ENCODE measurements around the gene SYT3. TPM values are rescaled to one million over a fixed set of nuclear protein-coding genes. Genes with fewer than 3 reads are reported as not detected.

The SYT3 gene
- total RNA-seq (0.09 TPM), polyA plus RNA-seq (ENCODE audit: insufficient read depth in 1 of 8, insufficient read length in 8 of 8, low replicate concordance in 1 of 8) (under 1 TPM in 2 of 8 donors, not detected in 6; 0.12 to 0.14 TPM)
- long read RNA-seq, donor 1: 0 reads
- long read RNA-seq, donor 2: 0 reads
- long read RNA-seq, donor 3: 0 reads
- long read RNA-seq, donor 4: 0 reads
- long read RNA-seq, donor 5: 0 reads
- long read RNA-seq, donor 6: 0 reads
- long read RNA-seq, donor 7: 0 reads
- long read RNA-seq, donor 8: 0 reads
- long read RNA-seq, donor 9: 0 reads
- long read RNA-seq, donor 10: 0 reads
- long read RNA-seq, donor 11: 0 reads

- WGBS (ENCODE audit: insufficient coverage): 3% methylated on average over 37 of the region's 76 CpGs
- peak; percentile 44 for DNase-seq
- H3K9me3 ChIP-seq (replicated peaks; ENCODE audit: control insufficient read depth, low read depth, low read length): peaks cover 2% of the 10 kb centered on the region
- peaks cover 45% of the 10 kb centered on the region for H3K27me3 ChIP-seq (ENCODE audit: control insufficient read depth, insufficient read depth, low read length)
- H3K27ac ChIP-seq (ENCODE audit: low read length): no peak within 1 kb of the TSS
- peak within 1 kb of the TSS; percentile 29 for H3K4me3 ChIP-seq (ENCODE audit: low read length)
- no peaks in the 10 kb centered on the region for H3K36me3 ChIP-seq (ENCODE audit: control insufficient read depth, insufficient read depth, low read length)
- peaks cover 5% of the 10 kb centered on the region for H3K4me1 ChIP-seq (ENCODE audit: control insufficient read depth, insufficient read depth, low read length)
Measured at GRCh38 chr19:50639121-50640112, at the start of gene SYT3. Gene SYT3 (minus strand): TSS chr19:50639881. CDS start chr19:50637411, 2,470 bp downstream.

- H3K4me1 ChIP-seq (ENCODE audit: control insufficient read depth, insufficient read depth, low read length): no peaks in the 10 kb centered on the region
- peaks cover 44% of the 10 kb centered on the region for H3K27me3 ChIP-seq (ENCODE audit: control insufficient read depth, insufficient read depth, low read length)
- no peak for DNase-seq
- H3K4me3 ChIP-seq (ENCODE audit: low read length): no peak overlapping the region
- WGBS (ENCODE audit: insufficient coverage): 69% methylated on average over 9 of the region's 19 CpGs
- H3K36me3 ChIP-seq (ENCODE audit: control insufficient read depth, insufficient read depth, low read length): no peaks in the 10 kb centered on the region
- no peaks in the 10 kb centered on the region for H3K9me3 ChIP-seq (replicated peaks; ENCODE audit: control insufficient read depth, low read depth, low read length)
- no peak overlapping the region for H3K27ac ChIP-seq (ENCODE audit: low read length)
Measured at GRCh38 chr19:50688766-50689165, 49.1 kb upstream of the SYT3 start.

- Histone ChIP-seq H3K36me3 (ENCODE audit: control insufficient read depth, insufficient read depth, low read length) (no peaks in the 10 kb centered on the region), H3K9me3 (replicated peaks; ENCODE audit: control insufficient read depth, low read depth, low read length) (no peaks in the 10 kb centered on the region), H3K27ac (ENCODE audit: low read length) (no peak overlapping the region), H3K4me3 (ENCODE audit: low read length) (no peak overlapping the region), H3K4me1 (ENCODE audit: control insufficient read depth, insufficient read depth, low read length) (no peaks in the 10 kb centered on the region), H3K27me3 (ENCODE audit: control insufficient read depth, insufficient read depth, low read length) (peaks cover 29% of the 10 kb centered on the region)
- WGBS (ENCODE audit: insufficient coverage): 21% methylated on average over 39 of the region's 50 CpGs
- DNase-seq: no peak
Measured at GRCh38 chr19:50686310-50687032, 46.8 kb upstream of the SYT3 start.

GRCh38 chr19:50679177-50680125 is 39.8 kb upstream of the SYT3 start:
- peak; percentile 76 for DNase-seq
- H3K9me3 ChIP-seq (replicated peaks; ENCODE audit: control insufficient read depth, low read depth, low read length): no peaks in the 10 kb centered on the region
- H3K4me3 ChIP-seq (ENCODE audit: low read length): no peak overlapping the region
- 13% methylated on average over 23 of the region's 23 CpGs for WGBS (ENCODE audit: insufficient coverage)
- no peaks in the 10 kb centered on the region for H3K36me3 ChIP-seq (ENCODE audit: control insufficient read depth, insufficient read depth, low read length)
- no peaks in the 10 kb centered on the region for H3K4me1 ChIP-seq (ENCODE audit: control insufficient read depth, insufficient read depth, low read length)
- no peak overlapping the region for H3K27ac ChIP-seq (ENCODE audit: low read length)
- H3K27me3 ChIP-seq (ENCODE audit: control insufficient read depth, insufficient read depth, low read length): peaks cover 7% of the 10 kb centered on the region

- Histone ChIP-seq H3K4me3 (ENCODE audit: low read length) (no peak overlapping the region), H3K27me3 (ENCODE audit: control insufficient read depth, insufficient read depth, low read length) (peaks cover 15% of the 10 kb centered on the region), H3K4me1 (ENCODE audit: control insufficient read depth, insufficient read depth, low read length) (no peaks in the 10 kb centered on the region), H3K36me3 (ENCODE audit: control insufficient read depth, insufficient read depth, low read length) (no peaks in the 10 kb centered on the region), H3K27ac (ENCODE audit: low read length) (no peak overlapping the region), H3K9me3 (replicated peaks; ENCODE audit: control insufficient read depth, low read depth, low read length) (no peaks in the 10 kb centered on the region)
- 54% methylated on average over 3 of the region's 3 CpGs for WGBS (ENCODE audit: insufficient coverage)
- DNase-seq: no peak
Measured at GRCh38 chr19:50678323-50678722, 38.6 kb upstream of the SYT3 start.

GRCh38 chr19:50677636-50678035 is 38.0 kb upstream of the SYT3 start:
- H3K27ac ChIP-seq (ENCODE audit: low read length): no peak overlapping the region
- no peaks in the 10 kb centered on the region for H3K9me3 ChIP-seq (replicated peaks; ENCODE audit: control insufficient read depth, low read depth, low read length)
- no peak overlapping the region for H3K4me3 ChIP-seq (ENCODE audit: low read length)
- H3K27me3 ChIP-seq (ENCODE audit: control insufficient read depth, insufficient read depth, low read length): peaks cover 22% of the 10 kb centered on the region
- no peaks in the 10 kb centered on the region for H3K4me1 ChIP-seq (ENCODE audit: control insufficient read depth, insufficient read depth, low read length)
- no peaks in the 10 kb centered on the region for H3K36me3 ChIP-seq (ENCODE audit: control insufficient read depth, insufficient read depth, low read length)
- WGBS (ENCODE audit: insufficient coverage): 78% methylated on average over 2 of the region's 5 CpGs
- DNase-seq: no peak

GRCh38 chr19:50676625-50677197 is 37.0 kb upstream of the SYT3 start:
- WGBS (ENCODE audit: insufficient coverage): no CpG with 5 or more reads among the region's 1 CpG
- Histone ChIP-seq H3K9me3 (replicated peaks; ENCODE audit: control insufficient read depth, low read depth, low read length) (no peaks in the 10 kb centered on the region), H3K4me1 (ENCODE audit: control insufficient read depth, insufficient read depth, low read length) (no peaks in the 10 kb centered on the region), H3K27me3 (ENCODE audit: control insufficient read depth, insufficient read depth, low read length) (peaks cover 31% of the 10 kb centered on the region), H3K36me3 (ENCODE audit: control insufficient read depth, insufficient read depth, low read length) (no peaks in the 10 kb centered on the region), H3K27ac (ENCODE audit: low read length) (no peak overlapping the region), H3K4me3 (ENCODE audit: low read length) (no peak overlapping the region)
- DNase-seq: no peak

GRCh38 chr19:50673118-50673517 is 33.4 kb upstream of the SYT3 start:
- Histone ChIP-seq H3K9me3 (replicated peaks; ENCODE audit: control insufficient read depth, low read depth, low read length) (no peaks in the 10 kb centered on the region), H3K4me3 (ENCODE audit: low read length) (no peak overlapping the region), H3K36me3 (ENCODE audit: control insufficient read depth, insufficient read depth, low read length) (no peaks in the 10 kb centered on the region), H3K27me3 (ENCODE audit: control insufficient read depth, insufficient read depth, low read length) (peaks cover 50% of the 10 kb centered on the region), H3K4me1 (ENCODE audit: control insufficient read depth, insufficient read depth, low read length) (no peaks in the 10 kb centered on the region), H3K27ac (ENCODE audit: low read length) (no peak overlapping the region)
- 18% methylated on average over 15 of the region's 15 CpGs for WGBS (ENCODE audit: insufficient coverage)
- DNase-seq: no peak

GRCh38 chr19:50670102-50670380 is 30.4 kb upstream of the SYT3 start:
- DNase-seq: no peak
- H3K36me3 ChIP-seq (ENCODE audit: control insufficient read depth, insufficient read depth, low read length): no peaks in the 10 kb centered on the region
- no peak overlapping the region for H3K27ac ChIP-seq (ENCODE audit: low read length)
- no peak overlapping the region for H3K4me3 ChIP-seq (ENCODE audit: low read length)
- no peaks in the 10 kb centered on the region for H3K9me3 ChIP-seq (replicated peaks; ENCODE audit: control insufficient read depth, low read depth, low read length)
- 18% methylated on average over 5 of the region's 5 CpGs for WGBS (ENCODE audit: insufficient coverage)
- H3K4me1 ChIP-seq (ENCODE audit: control insufficient read depth, insufficient read depth, low read length): no peaks in the 10 kb centered on the region
- peaks cover 76% of the 10 kb centered on the region for H3K27me3 ChIP-seq (ENCODE audit: control insufficient read depth, insufficient read depth, low read length)
